WTC11 (cell line): ENCODE measurements around the gene PTPRF.

Source experiments
- CTCF ChIP-seq: fragments of 200-600 bp; IDR thresholded peaks from 2 replicates; pipeline ENCODE4 v1.8.0; 2022; ENCODE audit warnings: antibody characterized with exemption
- E2F4 ChIP-seq: sonication (generic); formaldehyde crosslinking; IDR thresholded peaks from 2 replicates; pipeline ENCODE4 v1.8.1; 2022; ENCODE audit warnings: low read depth, mild to moderate bottlenecking, moderate library complexity, missing genetic modification reagents, borderline replicate concordance
- ETV6 ChIP-seq: sonication (generic); formaldehyde crosslinking; IDR thresholded peaks from 2 replicates; pipeline ENCODE4 v1.8.1; 2022; ENCODE audit warnings: mild to moderate bottlenecking, missing genetic modification reagents
- PRRX2 ChIP-seq: fragments of 250-450 bp; sonication (Bioruptor Pico); IDR thresholded peaks from 2 replicates; pipeline ENCODE4 v1.8.0; 2021; ENCODE audit warnings: mild to moderate bottlenecking
- SMAD3 ChIP-seq: sonication (generic); formaldehyde crosslinking; IDR thresholded peaks from 2 replicates; pipeline ENCODE4 v1.8.0; 2022; ENCODE audit warnings: missing genetic modification reagents, mild to moderate bottlenecking, borderline replicate concordance
- SP1 ChIP-seq: sonication (generic); formaldehyde crosslinking; conservative IDR thresholded peaks from 2 replicates; pipeline ENCODE4 v1.8.1; 2022; ENCODE audit warnings: missing genetic modification reagents
- TF ChIP-seq, protein P1 (sequence below): sonication (generic); formaldehyde crosslinking; IDR thresholded peaks from 2 replicates; pipeline ENCODE4 v1.8.1; 2022; ENCODE audit warnings: mild to moderate bottlenecking, missing genetic modification reagents, moderate library complexity, borderline replicate concordance
- TF ChIP-seq, protein P2 (sequence below): sonication (generic); formaldehyde crosslinking; IDR thresholded peaks from 2 replicates; pipeline ENCODE4 v1.8.1; 2023; ENCODE audit warnings: mild to moderate bottlenecking, missing genetic modification reagents

GRCh38 chr1:43481491-43481890, 49.2 kb upstream of the PTPRF start:
- TF ChIP-seq CTCF (no peak), SMAD3 (CRISPR knock-in tag) (no peak), PRRX2 (CRISPR knock-in tag) (no peak), ETV6 (CRISPR knock-in tag) (no peak), SP1 (CRISPR knock-in tag) (no peak), E2F4 (CRISPR knock-in tag) (no peak)
- TF ChIP-seq, protein P1, sequence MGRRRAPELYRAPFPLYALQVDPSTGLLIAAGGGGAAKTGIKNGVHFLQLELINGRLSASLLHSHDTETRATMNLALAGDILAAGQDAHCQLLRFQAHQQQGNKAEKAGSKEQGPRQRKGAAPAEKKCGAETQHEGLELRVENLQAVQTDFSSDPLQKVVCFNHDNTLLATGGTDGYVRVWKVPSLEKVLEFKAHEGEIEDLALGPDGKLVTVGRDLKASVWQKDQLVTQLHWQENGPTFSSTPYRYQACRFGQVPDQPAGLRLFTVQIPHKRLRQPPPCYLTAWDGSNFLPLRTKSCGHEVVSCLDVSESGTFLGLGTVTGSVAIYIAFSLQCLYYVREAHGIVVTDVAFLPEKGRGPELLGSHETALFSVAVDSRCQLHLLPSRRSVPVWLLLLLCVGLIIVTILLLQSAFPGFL: no peak
- TF ChIP-seq, protein P2, sequence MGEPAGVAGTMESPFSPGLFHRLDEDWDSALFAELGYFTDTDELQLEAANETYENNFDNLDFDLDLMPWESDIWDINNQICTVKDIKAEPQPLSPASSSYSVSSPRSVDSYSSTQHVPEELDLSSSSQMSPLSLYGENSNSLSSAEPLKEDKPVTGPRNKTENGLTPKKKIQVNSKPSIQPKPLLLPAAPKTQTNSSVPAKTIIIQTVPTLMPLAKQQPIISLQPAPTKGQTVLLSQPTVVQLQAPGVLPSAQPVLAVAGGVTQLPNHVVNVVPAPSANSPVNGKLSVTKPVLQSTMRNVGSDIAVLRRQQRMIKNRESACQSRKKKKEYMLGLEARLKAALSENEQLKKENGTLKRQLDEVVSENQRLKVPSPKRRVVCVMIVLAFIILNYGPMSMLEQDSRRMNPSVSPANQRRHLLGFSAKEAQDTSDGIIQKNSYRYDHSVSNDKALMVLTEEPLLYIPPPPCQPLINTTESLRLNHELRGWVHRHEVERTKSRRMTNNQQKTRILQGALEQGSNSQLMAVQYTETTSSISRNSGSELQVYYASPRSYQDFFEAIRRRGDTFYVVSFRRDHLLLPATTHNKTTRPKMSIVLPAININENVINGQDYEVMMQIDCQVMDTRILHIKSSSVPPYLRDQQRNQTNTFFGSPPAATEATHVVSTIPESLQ (CRISPR knock-in tag): no peak
